NCI-H510A (cell line): Measurements from ENCODE around the gene INO80D.
"Not testable (repeated sequence)": the region's sequence is repeated elsewhere in the genome, so short reads cannot be mapped to it uniquely, and the experiment has no call there.

ENCODE experiments used
- DNase-seq: peaks from one replicate; lab custom pipeline; 2025; lab: John Stamatoyannopoulos, UW

Gene INO80D

DNA sequence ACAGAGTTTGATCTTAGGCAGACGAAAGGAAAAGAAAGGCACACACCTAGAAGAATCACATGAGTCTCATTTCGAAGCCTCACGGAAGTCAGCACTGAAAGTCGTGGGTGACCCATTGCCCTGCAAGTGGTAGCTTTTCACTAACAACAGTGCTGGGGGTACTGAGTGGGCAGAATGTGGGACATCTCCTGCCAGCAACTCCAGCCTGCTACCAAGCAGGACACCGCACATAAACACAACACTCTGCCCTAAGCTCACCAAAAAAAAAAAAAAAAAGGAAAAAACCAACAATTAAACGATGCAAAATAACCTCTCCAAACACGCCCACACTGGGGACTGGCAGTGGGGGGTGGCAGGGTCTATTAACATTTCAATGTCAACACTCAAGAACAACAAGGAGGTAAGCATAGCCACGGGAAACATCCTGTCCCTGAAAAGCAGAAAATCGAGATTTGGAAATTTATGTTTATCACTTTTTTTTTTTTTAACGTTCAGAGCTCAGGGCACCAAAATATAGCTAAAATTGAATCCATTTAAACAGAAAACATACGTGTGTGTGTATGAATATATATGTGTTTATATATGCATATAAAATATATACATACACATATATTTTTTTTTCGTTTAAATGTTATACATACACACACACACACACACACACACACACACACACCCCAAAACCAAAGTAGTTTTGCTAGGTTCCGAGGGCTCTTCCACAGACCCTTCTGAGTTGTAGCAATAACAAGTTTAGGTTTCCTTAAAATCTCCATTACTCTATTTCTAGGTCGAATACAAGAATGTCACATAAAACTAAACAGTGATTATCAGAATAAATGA, 2.2 kb downstream of the INO80D start:
- DNase-seq, result no peak

DNA sequence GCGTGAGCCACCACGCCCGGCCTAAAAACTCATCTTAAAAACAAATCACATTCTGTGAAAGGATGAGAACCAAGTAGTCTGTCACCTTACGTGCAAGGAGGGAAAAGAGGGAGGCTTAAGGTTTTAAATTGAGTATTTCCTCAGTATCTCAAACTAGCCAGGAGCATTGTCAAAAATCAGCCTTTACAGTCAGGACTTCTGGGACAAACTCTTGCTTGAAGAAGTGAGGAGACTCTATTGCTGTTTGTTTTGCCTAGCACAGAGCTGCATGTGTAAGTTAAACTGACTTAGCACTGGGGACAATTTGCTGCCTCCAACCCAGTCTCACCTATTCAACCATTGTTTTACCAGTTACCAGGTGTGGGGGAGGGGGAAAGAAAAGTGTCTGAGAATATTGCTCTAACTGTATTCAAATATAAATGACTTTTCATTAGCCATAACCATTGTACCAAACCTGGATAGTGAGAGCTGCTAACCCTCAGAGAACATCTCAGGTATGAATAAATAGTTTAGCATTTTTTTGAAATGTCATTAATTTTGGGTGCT, 3.6 kb downstream of the INO80D start:
- no peak for DNase-seq

- DNase-seq, result no peak
Measured at GRCh38 chr2:206080927-206081326, 5.0 kb downstream of the INO80D start.

- no peak for DNase-seq
Measured at GRCh38 chr2:206079699-206080465, 6.1 kb downstream of the INO80D start.

- DNase-seq, result not testable (repeated sequence)
Measured at GRCh38 chr2:206077879-206078278, 8.1 kb downstream of the INO80D start.

DNA sequence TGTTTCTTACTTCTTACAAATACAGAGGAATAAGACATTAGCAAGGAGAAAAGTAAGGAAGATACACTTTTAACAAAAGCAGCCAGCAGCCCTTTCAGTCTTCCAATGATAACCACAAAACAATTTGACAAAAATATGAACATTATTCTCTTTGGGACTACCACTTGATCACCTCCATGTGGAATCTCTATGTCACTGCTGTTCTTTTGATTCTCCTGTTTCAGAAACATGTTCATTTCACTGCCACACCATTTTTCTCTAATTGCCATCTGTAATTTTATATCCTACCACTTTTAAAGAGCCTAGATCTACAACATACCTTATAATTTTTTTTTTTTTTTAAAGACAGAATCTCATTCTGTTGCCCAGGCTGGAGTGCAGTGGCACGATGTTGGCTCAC, 10.9 kb downstream of the INO80D start:
- no peak for DNase-seq

DNA sequence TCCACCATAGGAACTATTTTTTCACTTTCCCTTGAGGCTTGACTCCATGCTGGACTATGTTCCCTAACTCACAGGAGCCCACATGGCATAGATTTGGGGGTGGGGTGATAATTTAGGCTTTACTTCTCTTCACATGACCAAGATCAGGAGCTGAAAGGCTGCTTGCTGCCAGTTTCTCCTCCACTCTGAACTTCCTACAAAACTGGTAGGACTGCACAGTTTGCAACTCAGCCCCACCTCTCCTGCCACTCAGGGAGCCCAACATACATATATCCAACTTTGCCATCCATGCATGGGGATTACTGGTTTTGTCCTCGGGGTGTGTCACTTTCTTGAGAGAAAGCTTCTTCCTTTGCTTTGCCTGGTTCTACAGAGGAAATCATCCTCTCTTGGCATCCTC, 14.2 kb downstream of the INO80D start:
- DNase-seq, result no peak

GRCh38 chr2:206069417-206069816, 16.6 kb downstream of the INO80D start:
- DNase-seq, result no peak

- DNase-seq, result no peak
Measured at GRCh38 chr2:206068207-206068606, 17.8 kb downstream of the INO80D start.

GRCh38 chr2:206064077-206064476, 21.9 kb downstream of the INO80D start:
- no peak for DNase-seq

DNA sequence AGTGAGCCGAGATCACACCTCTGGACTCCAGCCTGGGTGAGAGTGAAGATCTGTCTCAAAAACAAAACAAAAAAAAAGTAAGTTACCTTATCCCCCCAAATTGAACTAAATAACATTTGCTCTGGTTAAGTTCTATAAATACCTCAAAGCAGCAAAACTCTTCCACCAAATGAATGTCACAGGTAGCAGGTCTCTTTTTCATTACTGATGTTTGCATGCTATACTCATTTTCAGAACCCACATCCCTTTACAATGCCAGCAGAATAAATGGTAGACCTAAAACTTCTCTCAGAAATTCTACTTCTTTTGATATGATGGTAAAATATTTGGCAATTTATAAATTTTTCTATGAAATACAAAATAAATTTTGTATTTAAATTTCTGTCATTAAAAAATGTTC, 22.3 kb downstream of the INO80D start:
- DNase-seq, result no peak

DNA sequence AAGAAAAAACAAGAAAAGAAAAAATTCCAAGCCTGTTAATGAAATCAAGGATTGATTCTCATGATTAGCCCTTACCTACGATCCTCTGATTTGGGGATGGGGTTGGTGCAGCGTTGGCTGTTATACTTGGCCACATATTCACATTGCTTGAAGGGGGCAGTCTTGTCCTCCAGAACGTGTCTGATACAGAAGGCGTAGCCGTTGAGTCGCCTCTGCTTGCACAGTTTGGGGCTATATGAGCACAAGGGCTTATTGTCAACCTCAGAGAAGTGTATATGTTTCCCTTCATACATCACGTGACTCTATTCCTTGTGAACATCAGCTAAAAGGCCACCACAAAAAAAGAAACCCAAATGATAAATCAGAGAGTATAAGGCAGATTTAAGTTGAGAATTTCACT, 23.2 kb downstream of the INO80D start:
- no peak for DNase-seq

GRCh38 chr2:206056286-206056685, 29.7 kb downstream of the INO80D start:
- DNase-seq, result no peak

DNA sequence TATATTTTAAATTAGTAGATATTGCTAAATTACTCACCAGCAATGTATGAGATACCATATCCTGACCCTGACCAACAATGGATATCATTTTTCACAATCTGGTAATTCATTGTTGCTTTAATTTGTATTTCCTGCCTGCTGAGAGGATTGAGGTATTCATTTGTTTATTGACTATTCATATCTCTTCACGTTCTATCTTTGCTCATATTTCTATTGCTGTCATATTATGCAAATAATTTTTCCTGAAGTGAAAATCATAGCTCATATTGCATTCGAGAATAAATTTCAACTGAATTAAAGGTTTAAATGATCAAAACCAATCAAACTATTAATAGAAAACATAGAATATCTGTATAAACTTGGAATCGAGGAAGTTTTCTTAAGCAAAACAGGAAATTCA, 31.0 kb downstream of the INO80D start:
- no peak for DNase-seq

GRCh38 chr2:206051912-206052311, 34.1 kb downstream of the INO80D start:
- DNase-seq, result no peak

DNA sequence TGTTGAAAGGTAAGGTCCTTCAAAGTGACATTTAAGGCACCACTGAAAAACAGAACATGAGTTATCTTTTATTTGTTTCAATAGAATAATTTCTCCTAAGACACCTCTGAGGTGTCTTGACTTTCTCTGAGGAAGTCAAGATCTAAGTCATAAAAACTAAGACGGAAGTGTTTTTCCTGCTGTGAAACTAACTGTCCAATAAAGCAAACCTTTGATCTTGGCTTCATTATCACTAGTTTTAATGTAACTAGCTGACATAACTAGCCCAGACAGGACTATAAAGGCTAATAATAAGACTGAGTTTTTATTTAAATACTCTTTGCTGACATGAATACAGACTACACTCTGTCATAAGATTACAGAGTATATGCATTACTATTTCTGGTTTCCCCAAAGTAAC, 36.6 kb downstream of the INO80D start:
- DNase-seq, result no peak

GRCh38 chr2:206045251-206045650, 40.7 kb downstream of the INO80D start:
- no peak for DNase-seq

DNA sequence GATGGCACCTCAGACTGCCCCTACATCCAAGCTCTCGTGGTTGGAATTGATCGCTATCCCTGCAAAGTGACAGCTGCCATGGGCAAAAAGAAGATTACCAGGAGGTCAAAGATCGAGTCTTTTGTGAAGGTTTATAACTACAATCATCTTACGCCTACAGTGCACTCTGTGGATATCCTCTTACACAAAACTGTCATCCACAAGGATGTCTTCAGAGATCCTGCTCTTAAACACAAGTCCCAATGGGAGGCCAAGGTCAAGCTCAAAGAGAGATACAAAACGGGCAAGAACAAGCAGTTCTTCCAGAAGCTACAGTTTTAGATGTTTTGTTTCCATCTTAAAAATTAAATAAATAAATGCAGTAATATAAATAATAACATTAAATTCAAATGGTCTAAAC, 45.4 kb downstream of the INO80D start:
- no peak for DNase-seq

DNA sequence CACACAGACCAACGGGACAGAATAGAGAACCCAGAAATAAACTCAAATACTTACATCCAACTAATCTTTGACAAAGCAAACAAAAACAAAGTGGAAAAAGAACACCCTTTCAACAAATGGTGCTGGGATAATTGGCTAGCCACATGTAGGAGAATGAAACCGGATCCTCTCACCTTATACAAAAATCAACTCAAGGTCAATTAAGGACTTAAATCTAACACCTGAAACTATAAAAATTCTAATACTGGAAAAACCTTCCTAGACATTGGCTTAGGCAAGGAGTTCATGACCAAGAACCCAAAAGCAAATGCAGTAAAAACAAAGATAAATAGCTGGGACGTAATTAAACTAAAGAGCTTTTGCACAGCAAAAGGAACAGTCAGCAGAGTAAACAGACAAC, 50.6 kb downstream of the INO80D start:
- not testable (repeated sequence) for DNase-seq

DNA sequence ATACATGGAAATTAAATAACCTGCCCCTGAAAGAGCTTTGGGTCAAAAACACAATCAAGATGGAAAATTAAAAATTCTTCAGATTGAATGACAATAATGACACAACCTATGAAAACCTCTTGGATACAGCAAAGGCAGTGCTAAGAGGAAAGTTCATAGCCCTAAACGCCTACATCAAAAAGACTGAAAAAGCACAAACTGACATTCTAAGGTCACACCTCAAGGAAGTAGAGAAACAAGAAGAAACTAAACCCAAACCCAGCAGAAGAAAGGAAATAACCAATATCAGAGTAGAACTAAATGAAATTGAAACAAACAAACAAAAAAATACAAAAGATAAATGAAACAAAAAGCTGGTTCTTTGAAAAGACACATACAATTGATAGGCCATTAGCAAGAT, 52.5 kb downstream of the INO80D start:
- DNase-seq, result not testable (repeated sequence)

GRCh38 chr2:206031950-206032567, 53.9 kb downstream of the INO80D start:
- no peak for DNase-seq

GRCh38 chr2:206031162-206031784, 54.7 kb downstream of the INO80D start:
- DNase-seq, result no peak
